Hippocampal formation (tissue), 2 donors: ENCODE measurements around the gene NRTN.
A peak's percentile ranks its signal among the peaks of the same experiment; 100 is the strongest.

Source experiments
- DNase-seq, 2 donors: peaks; one replicate each; lab custom pipeline; 2025; lab: John Stamatoyannopoulos, UW

The NRTN gene

DNA sequence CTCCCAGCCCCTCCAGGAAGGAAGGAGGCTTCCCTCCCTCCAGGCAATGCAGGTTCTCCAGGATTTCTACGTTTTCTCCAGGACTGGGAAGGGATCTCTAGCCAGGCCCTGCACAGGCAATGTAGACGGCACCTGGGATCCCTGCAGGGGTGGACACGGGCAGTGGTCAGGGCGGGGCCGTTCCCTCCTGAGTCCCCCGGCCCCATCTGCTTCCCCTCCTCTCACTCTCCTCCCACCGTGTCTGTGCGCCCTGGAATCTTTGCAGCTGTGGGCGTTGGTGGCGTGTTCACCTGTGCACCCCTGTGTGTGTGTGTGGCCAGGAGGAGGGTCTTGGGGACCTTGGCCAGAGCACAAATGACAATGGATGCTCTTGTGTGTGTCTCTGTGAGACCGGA, 10.0 kb downstream of the NRTN start:
- DNase-seq: no peak

- DNase-seq: no peak
Measured at GRCh38 chr19:5817218-5817617, 12.4 kb downstream of the NRTN start.

DNA sequence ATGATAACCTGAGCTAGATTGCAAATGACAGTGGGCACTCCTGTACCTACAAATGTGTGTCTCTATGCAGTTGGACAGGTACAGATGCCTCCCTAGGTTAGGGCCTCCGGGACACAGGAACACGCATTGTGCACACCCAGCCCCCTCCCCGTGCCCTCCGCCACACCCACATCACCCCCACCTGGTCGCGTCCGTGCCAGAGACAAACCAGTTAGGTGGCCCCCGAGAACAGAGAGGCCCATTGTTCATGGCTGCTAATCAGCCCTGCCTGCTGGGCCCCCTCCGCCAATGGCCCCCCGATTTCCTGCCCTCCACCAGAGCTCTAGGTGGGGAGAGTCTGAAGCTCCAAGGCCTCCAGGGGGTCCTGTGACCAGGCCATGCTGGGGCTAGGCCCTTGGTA, 13.7 kb downstream of the NRTN start:
- no peak for DNase-seq

- no peak for DNase-seq
Measured at GRCh38 chr19:5820785-5821184, 15.9 kb downstream of the NRTN start.

DNA sequence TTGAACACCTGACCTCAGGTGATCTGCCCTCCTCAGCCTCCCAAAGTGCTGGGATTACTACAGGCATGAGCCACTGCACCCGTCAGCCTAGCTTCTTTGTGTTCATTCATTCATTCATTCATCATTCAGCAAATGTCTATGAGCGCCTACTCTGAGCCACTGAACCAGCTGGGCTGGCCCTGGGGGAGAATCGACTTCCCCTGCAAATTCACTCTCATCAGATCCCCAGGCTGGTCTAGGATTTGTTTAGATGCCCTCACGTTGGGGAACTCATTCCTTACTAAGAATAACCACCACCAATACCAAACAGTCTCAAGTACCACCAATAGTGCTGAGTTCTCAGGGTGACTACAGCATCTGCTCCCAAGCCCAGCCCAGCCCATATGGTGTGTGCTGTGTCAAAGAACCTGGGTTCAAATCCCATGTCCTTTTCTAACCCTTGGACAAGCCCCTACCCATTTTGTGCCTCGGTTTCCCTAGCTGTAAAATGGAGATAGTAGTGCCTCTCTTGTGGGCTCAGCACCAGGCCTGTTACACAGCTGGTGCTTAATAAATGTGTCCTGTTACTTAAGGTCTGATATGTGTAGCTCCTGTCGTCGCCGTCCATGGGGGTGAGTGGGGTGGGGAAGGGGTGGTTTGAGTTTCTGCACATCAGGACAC, 16.8 kb downstream of the NRTN start:
- no peak for DNase-seq

DNA sequence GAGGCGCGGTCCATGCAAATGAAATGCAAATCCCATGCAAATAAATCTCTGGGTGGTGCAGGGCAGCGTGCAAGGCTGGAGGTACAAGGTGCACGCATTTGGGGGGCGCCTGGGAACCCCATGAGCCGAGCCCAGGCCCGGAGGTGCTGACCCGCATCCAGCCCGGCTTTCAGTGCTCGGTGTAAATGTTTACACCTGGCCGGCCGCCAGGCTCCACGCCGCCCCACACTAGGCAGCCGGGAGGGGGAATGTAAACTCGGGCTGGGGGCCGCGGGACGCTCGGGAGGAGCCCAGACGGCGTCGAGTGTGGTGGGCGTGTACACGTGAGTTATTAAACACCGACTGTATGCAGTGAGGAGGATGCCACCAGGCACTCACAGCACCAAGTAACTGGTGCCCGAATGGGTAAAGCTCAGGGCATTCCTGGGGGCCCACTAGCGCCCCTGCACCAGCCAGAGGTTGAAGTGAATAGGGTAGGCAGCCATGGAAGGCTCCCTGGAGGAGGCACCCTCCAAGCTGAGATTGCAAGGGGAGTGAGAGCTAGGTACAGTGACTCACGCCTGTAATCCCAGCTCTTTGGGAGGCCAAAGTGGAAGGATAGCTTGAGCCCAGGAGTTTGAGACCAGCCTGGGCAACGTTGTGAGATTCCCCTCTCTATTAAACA, 17.4 kb downstream of the NRTN start:
- DNase-seq: no peak

- DNase-seq: no peak
Measured at GRCh38 chr19:5823579-5824281, 18.9 kb downstream of the NRTN start.

- no peak for DNase-seq
Measured at GRCh38 chr19:5824751-5825150, 19.9 kb downstream of the NRTN start.

DNA sequence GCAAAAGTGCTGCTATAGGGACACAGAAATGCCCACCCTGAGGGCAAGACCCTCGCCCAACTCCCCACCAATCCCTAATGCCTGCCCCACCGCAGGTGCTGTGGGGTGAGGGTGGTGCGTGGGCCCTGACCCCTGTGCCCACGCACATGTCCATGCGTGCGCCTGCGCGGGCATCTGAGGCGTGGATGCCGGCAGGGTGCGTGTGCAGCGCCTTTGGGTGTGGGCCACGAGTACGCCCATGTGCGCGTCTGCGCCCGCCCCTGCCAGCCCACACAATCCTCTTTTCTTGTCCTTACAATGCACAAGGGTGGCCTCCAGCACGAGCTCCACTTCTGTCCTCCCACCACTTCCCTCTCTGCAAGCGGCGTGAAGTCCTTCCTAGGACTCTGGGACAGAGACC, 20.3 kb downstream of the NRTN start:
- no peak for DNase-seq

GRCh38 chr19:5826531-5827341, 21.9 kb downstream of the NRTN start:
- no peak for DNase-seq

DNA sequence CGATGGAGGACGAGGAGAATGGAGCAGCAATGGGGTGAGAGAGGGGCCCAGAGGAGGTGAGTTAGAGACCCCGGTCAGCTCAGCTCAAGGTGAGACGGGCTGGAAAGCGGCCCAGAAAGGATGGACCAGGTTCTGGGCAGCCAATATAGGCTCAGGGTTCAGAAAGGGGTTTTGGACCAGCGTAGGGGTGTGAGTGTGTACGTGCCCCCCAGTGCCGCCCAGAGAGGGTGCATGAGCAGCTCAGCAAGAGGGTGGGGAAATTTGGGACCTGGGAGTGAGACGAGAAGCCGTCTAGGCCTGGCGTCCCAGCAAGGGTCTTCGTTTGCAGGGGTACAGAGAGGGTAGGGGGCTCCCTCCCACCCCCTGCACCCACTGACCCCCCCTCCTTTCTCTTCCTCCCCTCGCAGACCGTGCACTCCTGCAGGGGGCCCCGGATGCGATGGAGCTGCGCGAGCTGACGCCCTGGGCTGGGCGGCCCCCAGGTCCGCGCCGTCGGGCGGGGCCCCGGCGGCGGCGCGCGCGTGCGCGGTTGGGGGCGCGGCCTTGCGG, 22.5 kb downstream of the NRTN start:
- no peak for DNase-seq

GRCh38 chr19:5827891-5828660, 23.2 kb downstream of the NRTN start:
- DNase-seq: peak; percentile 21 to 59

DNA sequence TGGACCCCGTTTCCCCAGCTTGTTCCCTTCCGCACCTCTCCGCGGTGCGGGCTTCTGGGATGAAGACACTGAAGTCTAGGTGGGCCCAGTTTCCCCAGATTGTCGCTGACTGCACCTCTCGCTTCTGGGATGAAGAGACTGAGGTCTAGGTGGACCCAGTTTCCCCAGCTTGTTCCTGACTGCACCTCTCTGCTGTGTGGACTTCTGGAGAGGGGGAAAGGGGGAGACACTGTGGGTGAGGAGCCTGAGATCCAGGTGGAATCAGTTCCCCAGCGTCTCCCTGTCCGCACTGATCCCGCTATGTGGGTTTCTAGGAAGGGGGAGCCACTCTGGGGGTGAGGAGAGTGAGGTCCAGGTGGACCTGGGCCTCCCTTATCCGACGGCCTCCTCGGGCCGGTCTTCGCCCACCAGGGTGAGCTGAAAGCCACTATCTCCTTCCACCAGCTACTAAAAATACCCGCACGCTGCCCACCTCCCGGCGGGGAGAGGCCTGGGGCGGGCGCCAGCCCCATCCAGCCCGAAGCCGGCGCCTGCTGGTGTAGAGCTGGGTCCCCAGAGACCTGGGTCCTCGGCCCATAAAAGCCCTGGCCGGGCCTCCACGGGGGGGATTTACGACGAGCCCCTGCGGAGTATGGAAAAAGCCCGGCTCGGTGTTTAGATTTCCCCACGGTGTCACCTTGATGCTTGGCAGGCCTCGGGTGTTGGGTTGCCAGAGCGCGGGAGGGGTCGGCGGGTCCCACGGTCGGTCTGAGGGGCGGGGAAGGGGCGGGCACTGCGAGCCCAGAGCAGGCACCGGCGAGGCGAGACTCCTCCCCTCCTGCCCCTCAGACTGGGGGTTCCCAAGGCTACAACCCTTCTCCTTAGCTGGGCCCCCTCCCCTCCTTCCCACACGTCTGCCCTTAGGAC, 24.0 kb downstream of the NRTN start:
- DNase-seq: no peak

GRCh38 chr19:5829567-5830310, 24.9 kb downstream of the NRTN start:
- no peak for DNase-seq

GRCh38 chr19:5831159-5831558, 26.3 kb downstream of the NRTN start:
- DNase-seq: no peak

GRCh38 chr19:5832061-5832460, 27.2 kb downstream of the NRTN start:
- no peak for DNase-seq

DNA sequence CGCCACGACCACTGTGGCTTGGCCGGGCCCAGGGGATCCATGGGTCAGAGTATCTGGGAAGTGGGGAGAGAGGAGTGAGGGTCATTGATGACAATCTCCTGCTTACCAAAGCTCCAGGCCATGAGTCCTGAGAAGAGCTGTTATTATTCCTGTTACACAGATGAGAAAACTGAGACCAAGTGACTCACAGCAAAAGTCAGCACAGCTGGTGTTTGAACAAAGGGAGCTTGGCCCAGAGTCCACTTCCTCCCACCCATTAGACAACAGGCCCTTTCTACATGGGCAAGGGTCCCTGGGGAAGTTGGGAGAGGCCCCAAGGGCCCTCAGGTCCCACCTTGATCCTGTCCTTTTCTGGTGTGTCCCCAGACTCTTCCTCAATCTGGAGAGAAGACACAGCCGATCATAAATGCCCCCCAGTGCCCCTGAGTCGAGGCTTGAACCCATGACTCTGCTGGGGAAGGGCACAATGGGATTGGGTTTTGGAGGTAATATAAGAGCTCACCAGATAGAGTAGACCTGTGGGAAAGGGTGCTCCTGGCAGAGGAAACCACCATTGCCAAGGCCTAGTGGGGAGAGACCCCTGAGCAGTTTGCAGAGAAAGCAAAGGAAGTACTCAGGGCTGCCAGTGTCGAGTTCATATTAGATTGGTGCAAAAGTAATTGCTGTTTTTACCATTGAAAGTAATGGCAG, 27.8 kb downstream of the NRTN start:
- DNase-seq: no peak

- no peak for DNase-seq
Measured at GRCh38 chr19:5837761-5838352, 33.0 kb downstream of the NRTN start.
